Kidney epithelial cell (primary cell): ENCODE data around the gene GRSF1. TPM values are rescaled to one million over a fixed set of nuclear protein-coding genes. Genes with fewer than 3 reads are reported as not detected.

ENCODE experiments used
- DNase-seq: peaks from one replicate; pipeline ENCODE4 v3.0.0-alpha.2; 2010; ENCODE audit warnings: low read depth
- H3K27me3 ChIP-seq: 2 replicates; pipeline ENCODE4 v1.6.0; 2011; ENCODE audit warnings: low read length; ENCODE audit not compliant: control insufficient read depth, insufficient read depth
- H3K36me3 ChIP-seq: 2 replicates; pipeline ENCODE4 v1.5.1; 2011; ENCODE audit warnings: low read length; ENCODE audit not compliant: control insufficient read depth, insufficient read depth
- H3K4me3 ChIP-seq: 2 replicates; pipeline ENCODE4 v1.5.1; 2011; ENCODE audit warnings: low read depth, mild to moderate bottlenecking, control low read depth, low read length
- CTCF ChIP-seq: IDR thresholded peaks from 2 replicates; pipeline ENCODE4 v1.5.1; 2011; ENCODE audit warnings: mild to moderate bottlenecking, moderate library complexity, low read length, control low read depth, inconsistent platforms; ENCODE audit not compliant: insufficient read depth, poor library complexity, severe bottlenecking
- total RNA-seq: library from RNA; depleted of rRNA; stranded (reverse); fragments of >200 nt; gene quantifications from 2 replicates; pipeline ENCODE4 v1.2.3, GENCODE V29; 2015

Gene GRSF1
- total RNA-seq, 1 donor from 2014 or later = 83.1 TPM

DNA sequence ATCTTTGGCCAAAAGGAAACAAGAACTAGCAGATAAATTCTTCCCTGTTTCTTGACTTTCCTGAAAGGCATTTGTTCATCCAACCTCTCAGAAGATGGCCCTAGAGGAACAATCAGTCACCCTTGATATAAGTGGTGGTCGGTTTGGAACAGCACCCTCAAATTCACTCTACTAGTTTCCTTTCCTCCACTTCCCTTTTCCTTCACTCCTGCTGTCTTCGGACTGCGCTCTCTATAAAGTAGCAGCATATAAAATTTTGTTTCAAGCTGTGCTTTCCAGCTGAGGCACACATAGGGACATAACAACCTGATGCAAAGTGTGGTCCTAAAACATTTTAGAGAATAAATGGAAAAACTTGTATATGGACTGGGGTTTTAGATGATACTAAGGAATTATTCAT lies 33.5 kb upstream of the GRSF1 start:
- no peak for TF ChIP-seq CTCF
- no peak for DNase-seq
- no peaks in the 10 kb centered on the region for H3K36me3 ChIP-seq
- no peak overlapping the region for H3K4me3 ChIP-seq
- H3K27me3 ChIP-seq = no peaks in the 10 kb centered on the region

DNA sequence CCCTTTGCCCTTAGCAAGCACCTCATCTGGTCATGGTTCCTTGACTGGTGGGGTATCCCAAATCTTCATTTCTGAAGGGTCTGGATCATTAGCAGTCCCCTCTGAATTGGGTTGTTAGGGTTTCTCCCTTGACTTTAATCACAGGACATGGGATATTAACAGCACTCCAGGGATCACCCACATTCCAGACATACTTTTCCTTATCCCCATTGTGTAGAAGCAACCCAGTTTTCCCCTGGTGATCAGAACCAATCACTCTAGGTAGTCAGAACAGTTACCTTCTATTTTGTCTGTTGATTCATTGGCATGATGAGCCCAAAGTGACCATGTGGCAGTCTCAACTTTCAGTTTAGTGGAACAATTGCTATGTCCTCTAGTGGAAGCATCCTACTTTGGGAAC lies 29.1 kb upstream of the GRSF1 start:
- DNase-seq = no peak
- Histone ChIP-seq H3K27me3 (no peaks in the 10 kb centered on the region), H3K36me3 (no peaks in the 10 kb centered on the region), H3K4me3 (no peak overlapping the region)
- no peak for TF ChIP-seq CTCF

DNA sequence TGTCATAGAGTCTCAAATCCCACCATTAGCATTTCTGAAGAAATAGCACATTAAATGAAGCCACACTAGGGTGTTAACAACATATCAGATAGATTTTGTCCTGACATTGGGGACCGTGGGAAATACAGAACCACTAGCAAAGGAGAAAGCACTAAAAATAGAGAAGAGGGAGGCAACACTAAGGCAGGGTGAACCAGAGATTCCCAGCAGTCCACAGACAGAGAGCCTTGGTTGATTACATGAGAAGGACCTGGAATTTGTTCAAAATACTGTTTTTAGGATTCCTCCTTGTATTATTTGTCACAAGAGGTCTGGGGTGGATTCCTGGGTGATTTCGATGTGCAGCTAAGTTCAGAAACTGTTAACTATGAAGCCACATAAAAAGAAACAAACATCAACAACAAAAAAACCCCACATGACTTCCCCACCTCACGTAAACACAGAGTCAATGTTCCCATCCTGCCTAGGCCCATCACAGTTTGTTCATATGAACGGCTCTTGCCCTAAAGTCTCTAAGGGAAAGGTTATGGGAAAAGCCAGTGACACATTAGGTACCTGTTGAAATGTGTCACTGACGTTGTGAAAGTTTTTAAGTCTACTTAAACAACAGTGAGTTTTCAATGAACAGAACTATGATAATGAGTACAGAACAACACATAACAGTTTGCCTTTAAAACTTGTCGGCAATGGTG lies 23.6 kb upstream of the GRSF1 start:
- no peak for TF ChIP-seq CTCF
- no peaks in the 10 kb centered on the region for H3K27me3 ChIP-seq
- H3K36me3 ChIP-seq = no peaks in the 10 kb centered on the region
- DNase-seq = no peak
- no peak overlapping the region for H3K4me3 ChIP-seq

GRCh38 chr4:70859066-70859465 lies 19.4 kb upstream of the GRSF1 start:
- no peak for TF ChIP-seq CTCF
- no peak for DNase-seq
- H3K36me3 ChIP-seq = no peaks in the 10 kb centered on the region
- H3K27me3 ChIP-seq = no peaks in the 10 kb centered on the region
- H3K4me3 ChIP-seq = no peak overlapping the region

DNA sequence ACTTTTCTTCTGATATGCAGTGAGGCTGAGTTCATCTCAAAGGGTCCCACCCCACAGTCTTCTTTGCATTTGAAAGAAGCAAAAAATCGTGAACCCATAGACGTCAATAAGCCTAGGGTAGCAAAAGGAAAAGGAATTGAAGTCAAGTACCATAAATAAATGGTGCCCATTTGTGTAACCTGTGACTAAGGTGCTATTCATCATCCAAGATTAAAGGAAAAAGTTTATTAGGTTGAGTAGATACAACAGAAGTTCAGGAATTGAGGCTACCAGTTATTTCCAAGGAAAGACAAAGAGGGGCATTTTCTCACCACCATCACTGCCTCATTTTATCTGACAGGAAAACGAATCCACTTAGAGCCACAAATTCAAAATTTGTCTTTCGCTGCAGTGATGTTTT lies 18.8 kb upstream of the GRSF1 start:
- Histone ChIP-seq H3K27me3 (no peaks in the 10 kb centered on the region), H3K4me3 (no peak overlapping the region), H3K36me3 (no peaks in the 10 kb centered on the region)
- DNase-seq = no peak
- TF ChIP-seq CTCF = no peak

GRCh38 chr4:70855464-70855863 lies 15.8 kb upstream of the GRSF1 start:
- no peaks in the 10 kb centered on the region for H3K27me3 ChIP-seq
- no peaks in the 10 kb centered on the region for H3K36me3 ChIP-seq
- no peak for DNase-seq
- H3K4me3 ChIP-seq = no peak overlapping the region
- TF ChIP-seq CTCF = no peak
